MCF 10A (cell line): ENCODE results near the gene PDZRN3. TPM values are rescaled to one million over a fixed set of nuclear protein-coding genes. Genes with fewer than 3 reads are reported as not detected.
A peak's percentile ranks its signal among the peaks of the same experiment; 100 is the strongest.

Experiments
- BruUV-seq: library from RNA; stranded (reverse); fragments of 400-500 nt; replicated peaks from 2 replicates; lab custom pipeline; 2021; lab: Mats Ljungman, UMichigan
- CTCF ChIA-PET: fragments of 300-600 bp; sonication (Branson Sonifier 250); formaldehyde crosslinking; extraction: SDS; loops from one replicate; lab custom pipeline; 2021; ENCODE audit warnings: antibody characterized with exemption, inconsistent platforms; lab: Yijun Ruan, JAX
- POLR2A ChIA-PET: fragments of 300-600, 350-650 bp; sonication (Branson Sonifier 250); formaldehyde crosslinking; extraction: SDS; loops from one replicate; lab custom pipeline; 2020; ENCODE audit warnings: antibody characterized with exemption, inconsistent platforms; lab: Yijun Ruan, JAX
- DNase-seq: peaks from one replicate; pipeline ENCODE4 v3.0.0-alpha.2; 2018; ENCODE audit not compliant: unreplicated experiment
- H3K27ac Mint-ChIP-seq: one replicate; pipeline ENCODE4 v1.8.0; 2022; ENCODE audit warnings: mild to moderate bottlenecking, low read depth, mixed read lengths; ENCODE audit not compliant: unreplicated experiment
- H3K27me3 Mint-ChIP-seq: one replicate; pipeline ENCODE4 v1.8.0; 2022; ENCODE audit warnings: mixed read lengths; ENCODE audit not compliant: insufficient read depth, unreplicated experiment
- H3K36me3 Mint-ChIP-seq: one replicate; pipeline ENCODE4 v1.8.0; 2022; ENCODE audit warnings: mild to moderate bottlenecking, moderate library complexity, mixed read lengths; ENCODE audit not compliant: insufficient read depth, unreplicated experiment
- H3K4me1 Mint-ChIP-seq: one replicate; pipeline ENCODE4 v1.8.0; 2022; ENCODE audit warnings: mixed read lengths; ENCODE audit not compliant: insufficient read depth, unreplicated experiment
- H3K4me3 Mint-ChIP-seq: one replicate; pipeline ENCODE4 v1.8.0; 2022; ENCODE audit warnings: mild to moderate bottlenecking, moderate library complexity, mixed read lengths; ENCODE audit not compliant: unreplicated experiment
- H3K9me3 Mint-ChIP-seq: one replicate; pipeline ENCODE4 v1.8.0; 2022; ENCODE audit warnings: mixed read lengths; ENCODE audit not compliant: unreplicated experiment
- CTCF ChIP-seq: fragments of 200-600 bp; IDR thresholded peaks from one replicate; pipeline ENCODE4 v1.8.0; 2022; ENCODE audit warnings: antibody characterized with exemption, mild to moderate bottlenecking; ENCODE audit not compliant: unreplicated experiment
- intact Hi-C: fragments of 100-400 bp; cut with micrococcal nuclease; formaldehyde crosslinking; loops from 2 replicates; pipeline ENCODE4 v1.14.1; 2022
- total RNA-seq: library from RNA; stranded (reverse); gene quantifications from 2 replicates; pipeline ENCODE4 v1.2.3, GENCODE V29; 2022

The PDZRN3 gene
- total RNA-seq, 1 experiment from 2014 or later, result not detected

GRCh38 chr3:73509066-73509465 is 115.7 kb downstream of the PDZRN3 start:
- no peaks in the 10 kb centered on the region for H3K4me1 Mint-ChIP-seq
- H3K27ac Mint-ChIP-seq, result no peak overlapping the region
- H3K36me3 Mint-ChIP-seq, result no peaks in the 10 kb centered on the region
- POLR2A ChIA-PET, result interaction anchor here (2.7 kb wide), 1 partner anchor 339 kb away, joined by 10 read pairs; no protein-coding TSS in a partner anchor
- TF ChIP-seq CTCF, result no peak
- intact Hi-C loops, result no loop called here
- H3K4me3 Mint-ChIP-seq, result no peak overlapping the region
- DNase-seq, result no peak
- no peaks in the 10 kb centered on the region for H3K9me3 Mint-ChIP-seq
- no TSS peak for BruUV-seq
- CTCF ChIA-PET, result interaction anchor here (0.6 to 9.9 kb wide), 32 partner anchors 11 to 1689 kb away, joined by 3 to 200 read pairs (median 7); no protein-coding TSS in a partner anchor
- no peaks in the 10 kb centered on the region for H3K27me3 Mint-ChIP-seq

- Mint-ChIP-seq H3K27ac (no peak overlapping the region), H3K27me3 (no peaks in the 10 kb centered on the region), H3K9me3 (no peaks in the 10 kb centered on the region), H3K36me3 (no peaks in the 10 kb centered on the region), H3K4me3 (no peak overlapping the region), H3K4me1 (no peaks in the 10 kb centered on the region)
- BruUV-seq, result no TSS peak
- POLR2A ChIA-PET, result interaction anchor here (0.8 to 2.7 kb wide), 2 partner anchors 183 to 340 kb away, joined by 4 to 10 read pairs; no protein-coding TSS in a partner anchor
- peak; percentile 71 for TF ChIP-seq CTCF
- intact Hi-C loops, result loop anchor here (1.0 kb wide), 1 partner anchor 340 kb away; no protein-coding TSS in a partner anchor
- DNase-seq, result peak; percentile 72
- CTCF ChIA-PET, result interaction anchor here (0.6 to 9.9 kb wide), 59 partner anchors 11 to 1688 kb away, joined by 3 to 200 read pairs (median 4); no protein-coding TSS in a partner anchor
Observed at GRCh38 chr3:73508330-73508954, 116.3 kb downstream of the PDZRN3 start.

- H3K4me3 Mint-ChIP-seq, result no peak overlapping the region
- DNase-seq, result no peak
- no peak overlapping the region for H3K27ac Mint-ChIP-seq
- TF ChIP-seq CTCF, result no peak
- no peaks in the 10 kb centered on the region for H3K36me3 Mint-ChIP-seq
- ChIA-PET CTCF (interaction anchor here (0.6 to 9.9 kb wide), 6 partner anchors 48 to 406 kb away, joined by 3 to 200 read pairs (median 6); no protein-coding TSS in a partner anchor), POLR2A (interaction anchor here (0.6 kb wide), 1 partner anchor 1338 kb away, joined by 3 read pairs; no protein-coding TSS in a partner anchor)
- intact Hi-C loops, result loop anchor here (5.0 kb wide), 1 partner anchor 658 kb away; the partner anchor contains the start of gene SHQ1
- H3K9me3 Mint-ChIP-seq, result no peaks in the 10 kb centered on the region
- H3K27me3 Mint-ChIP-seq, result peaks cover 10% of the 10 kb centered on the region
- no TSS peak for BruUV-seq
- no peaks in the 10 kb centered on the region for H3K4me1 Mint-ChIP-seq
Observed at GRCh38 chr3:73504852-73505251, 119.9 kb downstream of the PDZRN3 start.

GRCh38 chr3:73504239-73504638 is 120.5 kb downstream of the PDZRN3 start:
- Mint-ChIP-seq H3K4me1 (no peaks in the 10 kb centered on the region), H3K27me3 (peaks cover 10% of the 10 kb centered on the region), H3K36me3 (no peaks in the 10 kb centered on the region), H3K4me3 (no peak overlapping the region), H3K9me3 (no peaks in the 10 kb centered on the region), H3K27ac (no peak overlapping the region)
- no peak for DNase-seq
- CTCF ChIA-PET, result interaction anchor here (1.8 to 9.9 kb wide), 5 partner anchors 8 to 405 kb away, joined by 8 to 200 read pairs (median 16); no protein-coding TSS in a partner anchor
- BruUV-seq, result no TSS peak
- TF ChIP-seq CTCF, result no peak
- POLR2A ChIA-PET, result no interaction called here
- intact Hi-C loops, result loop anchor here (5.0 kb wide), 1 partner anchor 657 kb away; the partner anchor contains the start of gene SHQ1
